Esophagus muscularis mucosa (tissue), 4 donors: ENCODE measurements around the gene DHRS13. TPM values are rescaled to one million over a fixed set of nuclear protein-coding genes. Genes with fewer than 3 reads are reported as not detected.

Experiments used
- DNase-seq: peaks from one replicate; pipeline ENCODE4 v3.0.0-alpha.2; 2017; ENCODE audit errors: extremely low spot score
- H3K27ac ChIP-seq, 4 donors: fragments of 200-600 bp; sonication (generic); replicated peaks in 1 of 4; 1 replicate in 3 of 4; 2 replicates in 1 of 4; pipeline ENCODE4 v1.5.1; 2016 to 2019; ENCODE audit warnings: mild to moderate bottlenecking in 1 of 4
- H3K27me3 ChIP-seq, 4 donors: fragments of 200-600 bp; sonication (generic); one replicate each; pipeline versions ENCODE4 v1.5.1 to v1.6.0; 2016 to 2019
- H3K36me3 ChIP-seq, 4 donors: fragments of 200-600 bp; sonication (generic); one replicate each; pipeline ENCODE4 v1.5.1; 2016 to 2019
- H3K4me1 ChIP-seq, 4 donors: fragments of 200-600 bp; sonication (generic); one replicate each; pipeline ENCODE4 v1.5.1; 2016 to 2019
- H3K4me3 ChIP-seq, 4 donors: fragments of 200-600 bp; sonication (generic); 1 replicate in 2 of 4; 2 replicates in 2 of 4; pipeline ENCODE4 v1.5.1; 2016 to 2019; ENCODE audit warnings: mild to moderate bottlenecking in 4 of 4, moderate library complexity in 1 of 4
- H3K9me3 ChIP-seq, 4 donors: fragments of 200-600 bp; sonication (generic); 1 replicate in 3 of 4; 2 replicates in 1 of 4; pipeline ENCODE4 v1.5.1; 2016 to 2019
- CTCF ChIP-seq, 3 experiments: fragments of 200-600 bp in 2 of 3; fragments of 450-650 bp in 1 of 3; sonication (generic) in 2 of 3; IDR thresholded peaks; one replicate each; pipeline ENCODE4 v1.5.1; 2017 to 2019; ENCODE audit warnings: antibody characterized with exemption in 3 of 3, mild to moderate bottlenecking in 2 of 3, moderate library complexity in 1 of 3
- EP300 ChIP-seq: sonication (generic); formaldehyde crosslinking; IDR thresholded peaks from one replicate; pipeline ENCODE4 v1.6.1; 2017; ENCODE audit warnings: antibody characterized with exemption
- POLR2A ChIP-seq: fragments of 450-650 bp; IDR thresholded peaks from one replicate; pipeline ENCODE4 v1.6.1; 2017; ENCODE audit warnings: antibody characterized with exemption, moderate library complexity, mild to moderate bottlenecking, low read depth
- POLR2AphosphoS5 ChIP-seq, 2 donors: sonication (generic); formaldehyde crosslinking; IDR thresholded peaks; one replicate each; pipeline ENCODE4 v1.6.1; 2017; ENCODE audit warnings: antibody characterized with exemption in 2 of 2
- WGBS: methylation state at CpG from one replicate; pipeline ENCODE4 v1.1.5; 2018; 5-methylcytosine and 5-hydroxymethylcytosine counted together
- intact Hi-C: fragments of 100-400 bp; cut with DNase I; formaldehyde crosslinking; loops from one replicate; pipeline ENCODE4 v1.15.1; 2023
- total RNA-seq, 4 donors: library from RNA; depleted of rRNA; stranded (reverse); fragments of >200 nt; gene quantifications; one replicate each; pipeline versions ENCODE4 v1.1.0 to v1.2.1, GENCODE V29; 2016

The DHRS13 gene
- total RNA-seq, 4 donors from 2014 or later: 3.7 to 14.2 (median 5.9) TPM

DNA sequence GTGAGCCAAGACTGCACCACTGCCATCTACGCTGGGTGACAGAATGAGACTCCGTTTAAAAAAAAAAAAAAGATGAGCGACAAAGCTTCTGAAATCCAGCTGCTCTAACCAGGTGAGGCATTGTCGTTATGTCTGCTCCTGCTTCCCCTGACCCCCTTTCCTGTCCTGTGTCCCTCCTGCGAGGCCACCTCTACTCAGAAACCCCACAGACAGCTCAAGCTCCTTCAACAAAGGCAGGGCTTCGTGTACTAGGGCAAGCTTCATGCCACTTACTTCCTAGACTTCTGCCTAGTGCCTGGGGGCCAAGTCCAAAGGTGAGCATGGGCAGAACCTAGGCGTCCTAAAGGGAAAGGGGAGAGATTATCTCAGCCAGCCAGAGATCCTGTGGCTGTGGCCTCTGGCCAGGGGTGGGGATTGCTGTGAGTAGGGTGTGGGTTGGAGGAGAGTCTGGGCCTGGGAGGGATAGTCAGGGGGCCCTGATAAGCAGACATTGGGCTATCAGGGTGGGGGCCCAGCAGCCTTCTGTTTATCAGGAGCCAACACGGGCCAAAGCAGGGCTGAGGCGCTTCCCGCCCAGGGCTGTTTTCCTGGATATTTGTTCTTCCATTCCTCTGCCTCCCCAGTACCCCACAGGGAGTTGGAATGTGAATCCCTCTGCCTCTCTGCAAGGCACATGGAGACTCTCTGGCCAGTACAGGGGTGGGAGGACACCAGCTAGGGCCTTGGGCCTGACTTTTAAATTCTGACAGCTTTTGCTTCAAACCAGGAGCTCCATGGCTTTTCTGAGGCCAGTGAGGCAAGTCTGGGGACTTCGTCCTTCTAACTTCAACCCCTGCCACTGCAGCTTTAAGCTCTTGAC is 37.7 kb downstream of the DHRS13 start:
- intact Hi-C loops: no loop called here
- Histone ChIP-seq H3K36me3 (peaks cover 5 to 26% (median 14%) of the 10 kb centered on the region in 4 donors), H3K9me3 (no peaks in the 10 kb centered on the region), H3K27me3 (no peaks in the 10 kb centered on the region), H3K4me3 (no peak overlapping the region), H3K27ac (no peak overlapping the region), H3K4me1 (no peaks in the 10 kb centered on the region)
- TF ChIP-seq POLR2A: no peak
- TF ChIP-seq EP300: no peak
- no peak for TF ChIP-seq POLR2AphosphoS5 (IDR thresholded peaks at IDR 0.05)
- TF ChIP-seq CTCF (IDR thresholded peaks at IDR 0.05): no peak
- no peak for DNase-seq
- 82% methylated on average over 11 of the region's 11 CpGs for WGBS

DNA sequence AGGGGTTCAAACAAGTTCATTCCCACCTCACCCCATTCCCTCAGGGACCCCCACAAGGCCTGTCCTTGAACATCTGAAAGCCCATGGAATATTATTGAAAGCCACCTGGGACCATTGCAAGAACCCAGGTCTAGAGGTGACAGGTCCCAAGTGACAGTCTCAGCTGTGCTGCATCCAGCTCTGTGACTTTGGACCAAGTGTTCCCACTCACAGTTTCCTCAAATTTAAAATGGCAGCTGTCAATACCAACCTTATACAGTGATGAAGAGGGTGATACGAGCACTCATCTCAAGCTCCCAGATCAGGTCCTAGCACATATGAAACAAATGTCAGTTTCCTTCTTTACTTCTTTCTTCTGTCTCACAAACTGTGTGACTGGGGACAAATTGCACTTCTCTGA is 38.9 kb downstream of the DHRS13 start:
- TF ChIP-seq CTCF (IDR thresholded peaks at IDR 0.05) (no peak), POLR2A (no peak), EP300 (no peak), POLR2AphosphoS5 (IDR thresholded peaks at IDR 0.05) (no peak)
- Histone ChIP-seq H3K4me1 (no peaks in the 10 kb centered on the region), H3K4me3 (no peak overlapping the region), H3K9me3 (no peaks in the 10 kb centered on the region), H3K27ac (no peak overlapping the region), H3K27me3 (no peaks in the 10 kb centered on the region), H3K36me3 (peaks cover 18 to 38% (median 27%) of the 10 kb centered on the region in 4 donors)
- intact Hi-C loops: no loop called here
- no peak for DNase-seq
- WGBS: 93% methylated on average over 1 of the region's 1 CpG

DNA sequence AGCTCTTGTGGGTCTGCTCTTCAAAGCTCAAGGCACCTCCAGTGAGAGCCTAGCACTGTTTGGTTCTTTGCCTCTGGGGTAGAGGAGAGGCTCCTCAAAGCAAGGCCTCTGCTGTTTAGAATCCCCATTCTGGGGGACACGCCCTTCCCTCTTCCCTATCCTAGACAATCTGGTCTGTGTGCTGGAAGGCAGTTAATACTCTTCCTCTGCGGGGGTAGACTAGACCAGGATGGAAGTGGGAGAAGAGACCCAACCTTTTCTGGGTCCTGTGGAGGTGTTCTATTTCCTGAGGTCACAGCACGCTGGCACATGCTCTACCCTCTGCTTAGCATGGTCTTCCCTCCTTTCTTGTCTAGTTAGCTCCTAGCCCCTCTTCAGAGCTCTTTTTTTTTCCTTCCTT is 40.3 kb downstream of the DHRS13 start:
- Histone ChIP-seq H3K27me3 (no peaks in the 10 kb centered on the region), H3K4me3 (no peak overlapping the region), H3K4me1 (no peaks in the 10 kb centered on the region), H3K27ac (no peak overlapping the region), H3K36me3 (peaks cover 20 to 52% (median 41%) of the 10 kb centered on the region in 4 donors), H3K9me3 (no peaks in the 10 kb centered on the region)
- no peak for TF ChIP-seq CTCF (IDR thresholded peaks at IDR 0.05)
- TF ChIP-seq POLR2AphosphoS5 (IDR thresholded peaks at IDR 0.05): no peak
- no peak for TF ChIP-seq POLR2A
- no peak for TF ChIP-seq EP300
- WGBS: 100% methylated on average over 1 of the region's 3 CpGs
- DNase-seq: no peak
- intact Hi-C loops: no loop called here

DNA sequence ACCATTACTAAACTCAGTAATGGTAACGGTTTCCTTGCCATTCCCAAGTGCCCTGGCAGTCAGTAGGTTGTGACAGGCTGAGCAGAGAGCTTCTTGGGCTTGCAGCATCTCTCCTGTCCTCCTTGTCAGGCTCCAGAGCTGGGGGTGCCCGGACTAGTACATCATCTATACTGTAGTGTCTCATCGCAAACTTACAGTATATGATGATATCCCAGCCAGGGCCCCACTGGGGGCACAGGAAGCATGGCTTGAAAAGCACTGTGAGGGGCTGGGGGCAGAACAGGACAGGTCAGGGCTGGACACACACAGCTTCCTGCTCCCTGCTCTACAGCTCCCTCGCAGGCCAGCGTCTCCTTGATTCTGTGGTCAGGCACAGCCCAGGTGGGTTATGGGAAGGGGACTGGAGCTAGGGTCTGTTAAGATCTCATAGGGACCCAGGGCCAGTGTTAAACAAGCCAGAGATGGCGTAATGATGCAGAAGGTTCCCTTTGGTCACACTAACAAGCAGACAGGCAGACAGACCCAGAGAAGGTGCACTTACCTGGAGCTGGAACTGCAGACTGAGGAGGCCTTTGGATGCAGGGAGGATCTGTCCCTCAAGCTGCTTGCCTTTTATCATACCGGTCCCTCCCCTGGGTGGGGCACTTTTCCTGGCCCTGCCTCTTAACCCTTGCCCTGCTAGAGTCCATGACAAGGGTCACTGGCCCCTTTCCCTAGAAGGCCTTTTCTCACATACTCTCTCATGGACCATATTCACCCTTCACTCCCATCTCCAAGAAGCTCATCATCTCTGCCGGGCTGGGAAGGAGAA is 41.3 kb downstream of the DHRS13 start:
- Histone ChIP-seq H3K4me1 (no peaks in the 10 kb centered on the region), H3K27me3 (no peaks in the 10 kb centered on the region), H3K9me3 (no peaks in the 10 kb centered on the region), H3K27ac (no peak overlapping the region), H3K36me3 (peaks cover 20 to 62% (median 48%) of the 10 kb centered on the region in 4 donors), H3K4me3 (no peak overlapping the region)
- intact Hi-C loops: no loop called here
- 61% methylated on average over 8 of the region's 8 CpGs for WGBS
- TF ChIP-seq EP300 (no peak), POLR2A (no peak)
- no peak for DNase-seq

- Histone ChIP-seq H3K36me3 (peaks cover 20 to 68% (median 54%) of the 10 kb centered on the region in 4 donors), H3K27me3 (no peaks in the 10 kb centered on the region), H3K27ac (no peak overlapping the region), H3K4me3 (no peak overlapping the region), H3K9me3 (no peaks in the 10 kb centered on the region), H3K4me1 (peaks cover 5 to 9% (median 6%) of the 10 kb centered on the region in 4 donors)
- DNase-seq: no peak
- intact Hi-C loops: no loop called here
- no peak for TF ChIP-seq CTCF (IDR thresholded peaks at IDR 0.05)
- no peak for TF ChIP-seq EP300
- no peak for TF ChIP-seq POLR2A
- 93% methylated on average over 4 of the region's 4 CpGs for WGBS
These were observed 42.5 kb downstream of the DHRS13 start for GRCh38 chr17:28860363-28860808.
